Activated naive CD8-positive, alpha-beta T cell treated with anti-CD3 and anti-CD28 coated beads, Interleukin-2, amount 10 ng/mL, durations not matched to agents 7 days and 5 days (primary cell): ENCODE data around the gene GABBR2. TPM values are rescaled to one million over a fixed set of nuclear protein-coding genes. Genes with fewer than 3 reads are reported as not detected.

Source experiments
- ATAC-seq: fragments of 150-1000 bp; cut with Tn5 transposase; one replicate; pipeline ENCODE4 v1.10.0; 2021; ENCODE audit warnings: low read depth, moderate library complexity
- POLR2A ChIA-PET: fragments of 350-600 bp; sonication (Branson Sonifier 250); formaldehyde crosslinking; loops from one replicate; lab custom pipeline; 2021; ENCODE audit warnings: antibody characterized with exemption; lab: Charles Lee
- DNase-seq: peaks from one replicate; pipeline ENCODE4 v3.0.0; 2021
- H3K27ac Mint-ChIP-seq: one replicate; pipeline ENCODE4 v1.8.0; 2022; ENCODE audit warnings: mild to moderate bottlenecking, mixed read lengths
- H3K27me3 Mint-ChIP-seq: one replicate; pipeline ENCODE4 v1.8.0; 2022; ENCODE audit warnings: mild to moderate bottlenecking, moderate library complexity, mixed read lengths
- H3K36me3 Mint-ChIP-seq: one replicate; pipeline ENCODE4 v1.8.0; 2021; ENCODE audit warnings: mild to moderate bottlenecking, mixed read lengths
- H3K4me1 Mint-ChIP-seq: one replicate; pipeline ENCODE4 v1.8.0; 2021; ENCODE audit warnings: mixed read lengths
- H3K4me3 Mint-ChIP-seq: one replicate; pipeline ENCODE4 v1.8.0; 2022; ENCODE audit warnings: mild to moderate bottlenecking, moderate library complexity, mixed read lengths
- H3K9me3 Mint-ChIP-seq: one replicate; pipeline ENCODE4 v1.8.0; 2021; ENCODE audit warnings: mixed read lengths
- total RNA-seq, 2 experiments: library from RNA; stranded (reverse); gene quantifications; one replicate each; pipeline ENCODE4 v1.2.3, GENCODE V29; 2021

Gene GABBR2
- total RNA-seq, 2 experiments from 2014 or later: not detected

DNA sequence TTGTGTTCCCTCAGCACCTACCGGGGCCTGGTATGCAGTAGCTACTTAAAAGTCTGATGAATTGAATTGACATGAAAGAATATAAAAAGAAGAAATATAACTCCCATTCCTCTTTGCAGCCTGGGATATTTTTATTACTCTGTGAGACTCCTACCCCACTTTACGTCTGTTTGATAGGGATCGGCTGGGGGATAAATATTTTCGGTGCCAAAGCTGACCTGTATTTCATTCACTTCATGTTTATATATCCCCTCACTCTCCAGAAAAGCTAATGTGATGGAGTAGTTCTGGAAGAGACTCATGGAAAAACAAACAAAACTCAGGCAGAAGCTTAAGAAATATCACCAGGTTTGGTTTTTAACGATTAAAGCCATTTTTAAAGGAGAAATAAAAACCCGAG, 345.1 kb downstream of the GABBR2 start:
- H3K27ac Mint-ChIP-seq: no peak overlapping the region
- no peak for ATAC-seq
- peaks cover 12% of the 10 kb centered on the region for H3K9me3 Mint-ChIP-seq

DNA sequence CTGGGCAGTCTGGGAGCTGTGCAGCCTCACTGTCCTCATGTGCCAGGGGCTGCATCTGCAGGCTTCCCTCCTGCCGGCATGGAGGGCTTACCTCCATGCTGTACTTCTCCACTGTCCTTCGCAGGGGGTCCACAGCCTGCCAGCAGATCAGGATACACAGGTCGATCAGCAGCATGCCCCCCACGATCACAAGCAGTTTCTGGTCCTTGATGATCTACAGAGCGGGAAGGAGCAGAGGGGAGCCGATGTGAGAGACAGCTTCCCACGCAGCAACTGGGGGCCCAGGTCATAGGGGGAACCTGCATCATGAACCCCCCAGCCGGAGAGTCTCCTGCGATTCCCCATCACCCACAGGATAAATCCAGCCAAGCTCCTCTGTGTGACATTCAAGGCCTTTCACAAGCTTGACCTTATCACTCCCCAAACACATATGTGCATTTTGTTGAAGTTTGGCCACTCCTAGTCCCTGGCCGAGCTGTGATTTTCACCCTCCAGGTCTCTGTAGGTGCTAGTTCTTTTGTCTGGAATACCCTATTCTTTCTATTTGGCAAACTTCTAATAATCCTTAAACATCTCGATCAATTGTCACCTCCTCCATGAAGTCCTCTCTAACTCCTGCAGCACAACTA, 346.0 kb downstream of the GABBR2 start:
- Mint-ChIP-seq H3K27me3 (peaks cover 4% of the 10 kb centered on the region), H3K4me3 (no peak overlapping the region), H3K36me3 (peaks cover 2% of the 10 kb centered on the region), H3K27ac (no peak overlapping the region), H3K9me3 (peaks cover 12% of the 10 kb centered on the region), H3K4me1 (no peaks in the 10 kb centered on the region)
- ATAC-seq (no peak), DNase-seq (no peak)
- POLR2A ChIA-PET: no interaction called here

More for the DNA sequence above, 345.1 kb downstream of the GABBR2 start:
- peaks cover 4% of the 10 kb centered on the region for H3K27me3 Mint-ChIP-seq
- POLR2A ChIA-PET: no interaction called here
- H3K4me3 Mint-ChIP-seq: no peak overlapping the region
- H3K4me1 Mint-ChIP-seq: no peaks in the 10 kb centered on the region
- no peak for DNase-seq
- peaks cover 2% of the 10 kb centered on the region for H3K36me3 Mint-ChIP-seq

DNA sequence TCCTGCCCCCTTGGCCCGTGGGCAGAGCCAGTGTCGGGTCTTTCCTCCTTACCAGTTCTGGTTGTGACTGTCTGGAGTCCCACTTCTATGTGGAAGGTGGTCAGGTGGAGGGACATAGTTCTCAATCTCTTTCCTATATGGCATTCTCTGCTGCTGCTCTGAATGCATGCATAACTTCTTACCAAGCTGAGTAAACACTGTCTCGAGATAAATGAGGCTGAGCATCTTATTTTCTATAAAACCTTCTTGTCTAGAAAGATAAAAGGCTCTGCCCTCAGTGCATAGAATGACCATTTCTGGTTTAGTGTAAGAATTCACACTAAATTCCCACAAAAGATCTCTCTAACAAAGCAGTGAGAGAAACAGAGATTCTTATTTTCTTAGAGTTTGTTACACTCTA, 347.1 kb downstream of the GABBR2 start:
- H3K36me3 Mint-ChIP-seq: peaks cover 2% of the 10 kb centered on the region
- peaks cover 6% of the 10 kb centered on the region for H3K9me3 Mint-ChIP-seq
- H3K27me3 Mint-ChIP-seq: peaks cover 3% of the 10 kb centered on the region
- ATAC-seq (no peak), DNase-seq (no peak)
- H3K27ac Mint-ChIP-seq: no peak overlapping the region
- no peak overlapping the region for H3K4me3 Mint-ChIP-seq
- H3K4me1 Mint-ChIP-seq: no peaks in the 10 kb centered on the region
- POLR2A ChIA-PET: no interaction called here

DNA sequence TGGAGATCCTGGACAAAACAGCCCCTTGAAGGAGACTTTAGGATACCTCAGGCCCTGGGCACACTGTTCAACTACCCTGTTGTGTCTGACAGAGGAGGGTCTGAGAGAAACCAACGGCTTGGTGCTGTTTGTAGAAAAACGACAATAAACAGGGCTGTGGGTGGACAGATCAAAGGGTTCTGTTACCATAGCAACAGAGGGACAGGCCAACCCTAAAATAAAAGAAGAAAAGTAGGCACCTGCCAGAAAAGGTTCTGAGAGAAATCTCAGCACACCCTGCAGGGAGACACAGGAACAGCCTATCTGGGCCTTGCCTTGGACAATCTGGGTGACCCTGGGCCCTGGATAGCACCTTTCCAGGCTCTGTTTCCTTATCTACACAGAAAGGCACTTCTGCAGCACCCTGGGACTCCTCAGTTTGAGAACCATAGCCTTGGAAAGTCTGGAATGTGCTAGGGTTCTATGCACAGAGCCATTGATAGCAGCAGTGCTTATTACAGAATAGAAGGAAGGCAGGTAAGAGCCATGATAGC, 348.5 kb downstream of the GABBR2 start:
- POLR2A ChIA-PET: no interaction called here
- Mint-ChIP-seq H3K27me3 (peaks cover 8% of the 10 kb centered on the region), H3K4me1 (no peaks in the 10 kb centered on the region), H3K4me3 (no peak overlapping the region), H3K27ac (no peak overlapping the region), H3K9me3 (peaks cover 3% of the 10 kb centered on the region), H3K36me3 (peaks cover 2% of the 10 kb centered on the region)
- no peak for ATAC-seq
- no peak for DNase-seq

DNA sequence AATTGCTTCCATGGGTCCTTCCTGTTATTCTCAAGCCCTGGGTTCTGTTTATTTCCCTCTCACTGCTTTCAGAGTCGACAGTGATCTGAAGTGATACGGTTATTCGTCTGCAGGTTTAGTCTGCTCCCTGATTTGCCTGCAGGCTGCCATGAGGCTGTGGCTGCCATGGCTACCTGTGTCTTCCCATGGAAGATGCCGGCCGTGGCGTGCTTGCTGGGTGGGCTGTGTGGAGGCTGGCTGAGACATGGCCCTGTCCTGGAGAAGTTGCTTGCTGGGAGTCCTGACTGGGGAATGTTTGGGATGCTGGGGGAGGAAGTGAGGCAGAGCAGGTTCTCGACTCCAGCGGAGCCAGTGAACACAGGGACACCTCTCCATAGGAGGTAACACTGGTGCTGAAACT, 349.2 kb downstream of the GABBR2 start:
- Mint-ChIP-seq H3K36me3 (no peaks in the 10 kb centered on the region), H3K9me3 (no peaks in the 10 kb centered on the region), H3K27me3 (peaks cover 8% of the 10 kb centered on the region), H3K4me1 (no peaks in the 10 kb centered on the region), H3K4me3 (no peak overlapping the region), H3K27ac (no peak overlapping the region)
- no peak for ATAC-seq
- no peak for DNase-seq
- POLR2A ChIA-PET: no interaction called here

DNA sequence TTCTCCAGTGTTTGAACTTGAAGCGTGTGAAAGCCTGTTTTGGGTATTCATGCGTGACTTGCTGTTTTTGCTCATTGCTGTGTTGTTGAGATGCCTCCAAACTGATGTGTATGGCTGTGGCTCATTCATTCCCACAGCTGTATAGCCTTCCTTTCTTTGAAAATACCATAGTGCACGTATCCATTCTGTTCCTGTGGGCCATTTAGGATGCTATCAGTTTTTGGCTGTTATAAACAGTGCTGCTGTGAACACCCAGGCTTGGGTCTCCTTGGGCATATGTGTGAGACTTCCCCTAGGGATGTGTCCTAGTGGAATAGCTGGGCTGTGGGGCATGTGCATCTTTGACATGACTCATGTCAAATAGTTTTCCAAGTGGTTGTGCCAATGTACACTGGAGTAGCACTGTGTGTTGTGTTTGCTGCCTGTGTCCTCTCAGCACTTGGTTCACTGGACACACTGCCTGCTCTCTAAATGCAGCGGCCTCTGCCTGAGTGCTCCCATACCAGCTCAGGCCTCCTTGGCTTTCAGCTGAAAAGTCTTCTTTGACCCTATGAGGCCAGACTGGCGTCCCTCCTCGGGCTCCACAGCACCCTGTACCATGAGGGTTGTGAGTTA, 350.7 kb downstream of the GABBR2 start:
- Mint-ChIP-seq H3K27me3 (peaks cover 8% of the 10 kb centered on the region), H3K4me3 (no peak overlapping the region), H3K36me3 (no peaks in the 10 kb centered on the region), H3K27ac (no peak overlapping the region), H3K9me3 (peaks cover 2% of the 10 kb centered on the region), H3K4me1 (no peaks in the 10 kb centered on the region)
- POLR2A ChIA-PET: no interaction called here
- no peak for DNase-seq
- no peak for ATAC-seq

DNA sequence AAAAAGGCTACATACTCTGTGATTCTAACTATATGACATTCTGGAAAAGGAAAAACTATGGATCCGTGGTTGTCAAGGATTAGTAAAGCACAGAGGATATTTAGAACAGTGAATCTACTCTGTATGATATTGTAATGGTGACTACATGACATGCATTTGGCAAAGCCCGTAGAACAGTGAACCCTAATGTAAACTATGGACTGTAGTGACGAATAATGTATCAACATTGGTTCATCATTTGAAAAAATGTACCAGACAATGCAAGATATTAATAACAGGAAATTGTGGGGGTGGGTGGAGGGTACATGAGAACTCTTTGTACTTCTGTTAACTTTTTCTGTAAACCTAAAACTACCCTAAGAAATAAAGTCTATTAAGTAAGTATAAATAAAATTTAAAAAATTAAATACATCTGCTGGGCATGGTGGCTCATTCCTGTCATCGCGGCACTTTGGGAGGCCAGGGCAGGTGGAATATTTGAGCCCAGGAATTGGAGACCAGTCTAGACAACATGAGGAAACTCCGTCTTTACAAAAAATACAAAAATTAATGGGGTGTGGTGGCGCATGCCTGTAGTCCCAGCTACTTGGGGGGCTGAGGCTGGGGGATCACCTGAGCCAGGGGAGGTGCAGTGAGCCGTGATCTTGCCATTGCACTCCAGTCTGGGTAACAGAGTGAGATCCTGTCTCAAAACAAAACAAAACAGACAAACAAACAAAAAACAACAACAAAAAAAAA, 351.6 kb downstream of the GABBR2 start:
- DNase-seq (no peak), ATAC-seq (no peak)
- no peaks in the 10 kb centered on the region for H3K4me1 Mint-ChIP-seq
- no peaks in the 10 kb centered on the region for H3K36me3 Mint-ChIP-seq
- H3K27ac Mint-ChIP-seq: no peak overlapping the region
- POLR2A ChIA-PET: no interaction called here
- peaks cover 2% of the 10 kb centered on the region for H3K9me3 Mint-ChIP-seq
- H3K27me3 Mint-ChIP-seq: peaks cover 5% of the 10 kb centered on the region
- H3K4me3 Mint-ChIP-seq: no peak overlapping the region

DNA sequence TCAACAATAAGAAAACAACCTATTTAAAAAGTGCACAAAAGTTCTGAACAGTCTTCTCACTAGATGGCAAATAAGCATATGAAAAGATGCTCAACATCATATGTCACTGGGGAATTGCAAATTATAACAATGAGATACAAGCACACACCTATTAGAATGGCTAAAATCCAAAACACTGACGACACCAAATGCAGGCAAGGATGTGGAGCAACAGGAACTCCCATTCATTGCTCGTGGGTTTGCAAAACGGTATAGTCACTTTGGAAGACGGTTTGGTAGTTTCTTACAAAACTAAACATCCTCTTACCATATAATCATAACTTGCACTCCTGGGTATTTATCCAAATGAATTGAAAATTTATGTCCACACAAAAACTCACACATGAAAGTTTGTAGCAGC, 352.4 kb downstream of the GABBR2 start:
- Mint-ChIP-seq H3K27ac (no peak overlapping the region), H3K4me1 (no peaks in the 10 kb centered on the region), H3K27me3 (peaks cover 11% of the 10 kb centered on the region), H3K9me3 (peaks cover 9% of the 10 kb centered on the region), H3K36me3 (no peaks in the 10 kb centered on the region), H3K4me3 (no peak overlapping the region)
- DNase-seq (no peak), ATAC-seq (no peak)
- POLR2A ChIA-PET: no interaction called here

DNA sequence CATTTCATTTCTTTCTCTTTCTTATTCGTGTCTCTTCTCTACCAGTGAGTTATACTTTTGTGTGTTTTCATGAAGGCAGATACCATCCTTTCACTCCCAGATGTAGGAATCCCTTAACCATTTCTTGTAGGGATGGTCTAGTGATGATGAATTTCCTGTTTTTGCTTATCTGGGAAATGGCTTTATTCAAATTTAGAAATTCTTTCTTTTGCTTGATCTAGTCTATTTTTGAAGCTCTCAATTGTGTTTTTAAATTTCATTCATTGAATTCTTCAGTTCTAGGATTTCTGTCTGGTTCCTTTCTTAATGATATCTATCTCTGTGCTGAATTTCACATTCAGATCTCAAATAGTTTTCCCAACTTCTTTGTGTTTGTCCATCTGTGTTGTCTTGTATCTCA, 357.4 kb downstream of the GABBR2 start:
- Mint-ChIP-seq H3K4me1 (no peaks in the 10 kb centered on the region), H3K27me3 (peaks cover 40% of the 10 kb centered on the region), H3K27ac (no peak overlapping the region), H3K9me3 (peaks cover 11% of the 10 kb centered on the region), H3K36me3 (no peaks in the 10 kb centered on the region), H3K4me3 (no peak overlapping the region)
- no peak for ATAC-seq
- no peak for DNase-seq
- POLR2A ChIA-PET: no interaction called here

DNA sequence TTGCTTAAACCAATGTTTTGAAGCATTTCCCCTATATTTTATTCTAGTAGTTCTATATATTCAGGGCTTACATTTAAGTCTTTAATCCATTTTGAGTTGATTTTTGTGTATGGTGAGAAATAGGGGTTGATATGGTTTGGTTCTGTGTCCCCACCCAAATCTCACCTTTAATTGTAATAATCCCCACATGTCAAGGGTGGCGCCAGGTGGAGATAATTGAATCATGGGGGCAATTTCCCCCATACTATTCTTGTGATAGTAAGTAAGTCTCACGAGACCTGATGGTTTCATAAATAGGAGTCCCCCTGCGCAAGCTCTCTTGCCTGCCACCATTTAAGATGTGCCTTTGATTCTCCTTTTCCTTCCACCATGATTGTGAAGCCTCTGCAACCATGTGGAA, 361.1 kb downstream of the GABBR2 start:
- no peak overlapping the region for H3K4me3 Mint-ChIP-seq
- no peaks in the 10 kb centered on the region for H3K4me1 Mint-ChIP-seq
- H3K27ac Mint-ChIP-seq: no peak overlapping the region
- DNase-seq (no peak), ATAC-seq (no peak)
- H3K9me3 Mint-ChIP-seq: peaks cover 9% of the 10 kb centered on the region
- H3K27me3 Mint-ChIP-seq: peaks cover 46% of the 10 kb centered on the region
- H3K36me3 Mint-ChIP-seq: no peaks in the 10 kb centered on the region
- POLR2A ChIA-PET: no interaction called here

DNA sequence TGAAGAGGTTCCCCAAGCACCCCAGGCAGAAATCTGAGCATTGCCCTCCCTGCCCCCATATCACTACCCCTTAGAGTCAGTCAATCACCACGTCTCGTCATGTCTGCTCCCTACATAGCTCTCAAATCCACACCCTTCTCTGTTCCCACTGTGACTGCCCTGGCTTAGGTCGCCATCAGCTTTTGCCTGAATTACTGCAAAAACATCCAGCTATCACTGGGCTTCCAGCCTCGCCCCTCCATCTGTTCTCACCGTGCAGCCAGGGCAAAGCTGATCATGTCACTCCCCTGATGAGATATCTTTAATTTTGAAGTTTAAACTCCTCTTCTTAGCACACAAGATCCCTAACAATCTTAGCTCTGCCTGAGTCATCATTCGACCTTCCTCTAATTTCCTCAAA, 363.7 kb downstream of the GABBR2 start:
- H3K9me3 Mint-ChIP-seq: peaks cover 2% of the 10 kb centered on the region
- no peaks in the 10 kb centered on the region for H3K36me3 Mint-ChIP-seq
- ATAC-seq (no peak), DNase-seq (no peak)
- H3K4me1 Mint-ChIP-seq: peaks cover 3% of the 10 kb centered on the region
- POLR2A ChIA-PET: no interaction called here
- peaks cover 37% of the 10 kb centered on the region for H3K27me3 Mint-ChIP-seq
- no peak overlapping the region for H3K27ac Mint-ChIP-seq
- H3K4me3 Mint-ChIP-seq: no peak overlapping the region

DNA sequence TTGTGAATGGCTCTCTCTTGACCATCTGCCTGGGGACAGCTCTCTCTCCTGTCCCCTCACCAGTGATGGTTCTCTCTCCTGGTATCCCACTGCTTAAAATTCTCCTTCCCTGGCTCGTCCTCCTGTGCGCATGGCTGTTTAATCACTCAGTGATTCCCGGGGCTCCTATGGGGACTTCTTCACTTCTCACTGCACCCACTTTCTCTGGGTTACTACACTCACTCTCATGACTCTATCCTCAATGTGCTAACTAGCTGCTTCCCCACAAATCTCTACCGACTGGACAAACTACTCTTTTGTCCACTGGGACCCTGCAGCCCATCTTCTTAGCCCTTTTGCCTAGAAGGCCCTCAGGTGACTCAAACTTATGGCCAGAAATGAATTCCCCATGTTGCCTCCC, 364.2 kb downstream of the GABBR2 start:
- Mint-ChIP-seq H3K4me1 (peaks cover 3% of the 10 kb centered on the region), H3K4me3 (no peak overlapping the region), H3K27me3 (peaks cover 33% of the 10 kb centered on the region), H3K36me3 (no peaks in the 10 kb centered on the region), H3K27ac (no peak overlapping the region), H3K9me3 (peaks cover 4% of the 10 kb centered on the region)
- ATAC-seq (no peak), DNase-seq (no peak)
- POLR2A ChIA-PET: no interaction called here

DNA sequence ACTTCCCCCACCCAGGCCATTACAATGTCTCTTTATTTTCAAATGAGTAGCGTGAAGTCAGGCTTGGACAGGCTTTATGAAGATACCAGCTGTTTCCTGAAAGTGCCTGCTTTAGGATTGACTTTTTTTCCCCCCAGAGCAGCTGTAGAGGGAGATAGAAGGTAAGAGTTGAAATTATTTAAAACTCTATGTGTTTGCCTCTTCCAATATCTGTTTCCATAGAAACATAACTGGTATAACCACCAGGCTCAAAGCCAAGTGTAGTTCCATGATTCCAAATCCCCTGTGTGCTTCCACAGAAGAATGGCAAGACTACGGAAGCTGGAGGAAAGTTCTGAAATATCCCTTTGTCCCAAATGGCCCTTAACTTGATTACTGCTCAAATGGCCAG, 365.9 kb downstream of the GABBR2 start:
- H3K4me3 Mint-ChIP-seq: no peak overlapping the region
- peaks cover 28% of the 10 kb centered on the region for H3K27me3 Mint-ChIP-seq

More for the DNA sequence above, 365.9 kb downstream of the GABBR2 start:
- H3K9me3 Mint-ChIP-seq: peaks cover 4% of the 10 kb centered on the region
- H3K4me1 Mint-ChIP-seq: peaks cover 3% of the 10 kb centered on the region
- no peak overlapping the region for H3K27ac Mint-ChIP-seq
- ATAC-seq (no peak), DNase-seq (no peak)
- POLR2A ChIA-PET: no interaction called here
- H3K36me3 Mint-ChIP-seq: no peaks in the 10 kb centered on the region
